Activated T-helper 2 cell treated with anti-CD3 and anti-CD28 coated beads, Interferon-gamma antibody, Interleukin-2, Interleukin-4, amounts not matched to agents 10 μg/mL and 5 μg/mL and 100 μg/mL, durations not matched to agents 14 hours and 24 hours and 36 hours (primary cell): ENCODE data around the gene CHST11. TPM values are rescaled to one million over a fixed set of nuclear protein-coding genes. Genes with fewer than 3 reads are reported as not detected.

Experiments
- DNase-seq: peaks from one replicate; pipeline ENCODE4 v3.0.0; 2021; ENCODE audit warnings: low spot score
- H3K27ac Mint-ChIP-seq: one replicate; pipeline ENCODE4 v1.8.0; 2021; ENCODE audit warnings: mixed read lengths
- H3K27me3 Mint-ChIP-seq: one replicate; pipeline ENCODE4 v1.8.0; 2021; ENCODE audit warnings: low read depth, mixed read lengths
- H3K36me3 Mint-ChIP-seq: one replicate; pipeline ENCODE4 v1.8.0; 2021; ENCODE audit warnings: low read depth, mixed read lengths
- H3K4me1 Mint-ChIP-seq: one replicate; pipeline ENCODE4 v1.8.0; 2021; ENCODE audit warnings: low read depth, mixed read lengths
- H3K4me3 Mint-ChIP-seq: one replicate; pipeline ENCODE4 v1.8.0; 2021; ENCODE audit warnings: low read depth, mild to moderate bottlenecking, moderate library complexity, mixed read lengths
- H3K9me3 Mint-ChIP-seq: one replicate; pipeline ENCODE4 v1.8.0; 2021; ENCODE audit warnings: mixed read lengths
- intact Hi-C: fragments of 100-400 bp; cut with micrococcal nuclease; formaldehyde crosslinking; loops from one replicate; pipeline ENCODE4 v1.15.1; 2023
- total RNA-seq: library from RNA; stranded (reverse); gene quantifications from 2 replicates; pipeline ENCODE4 v1.2.3, GENCODE V29; 2022

The CHST11 gene
- total RNA-seq, 1 donor from 2014 or later, result 50.6 TPM

DNA sequence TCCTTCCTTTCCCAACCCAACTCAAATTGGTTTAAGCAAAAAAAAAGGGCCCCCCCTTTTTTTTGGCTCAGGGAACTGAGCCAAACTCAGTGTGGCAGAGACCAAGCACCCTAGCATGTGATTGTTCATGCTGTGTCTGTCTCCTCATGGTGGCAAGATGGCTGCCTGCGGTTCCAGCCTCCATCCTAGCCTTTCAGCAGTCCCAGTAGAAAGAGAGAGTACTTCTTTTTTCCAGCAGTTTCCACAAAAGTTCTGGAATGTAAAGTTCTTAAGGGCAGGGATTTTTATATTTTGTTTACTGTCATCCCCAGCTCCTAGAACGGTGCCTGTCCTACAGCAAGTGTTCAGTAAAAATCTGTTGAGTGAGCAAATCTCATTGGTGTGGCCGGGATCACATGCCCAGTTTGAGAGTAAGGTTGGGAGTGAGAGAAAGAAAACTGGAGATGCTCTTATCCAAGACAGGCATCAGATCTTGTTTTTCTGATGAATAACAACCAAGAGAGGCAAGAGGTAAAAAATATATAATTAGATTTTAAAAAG is 22.4 kb downstream of the CHST11 start:
- intact Hi-C loops, result loop anchor here (2.0 to 10.0 kb wide), 4 partner anchors 16 to 456 kb away; no protein-coding TSS in a partner anchor
- Mint-ChIP-seq H3K9me3 (no peaks in the 10 kb centered on the region), H3K36me3 (peaks cover 55% of the 10 kb centered on the region)

GRCh38 chr12:104480012-104480411 is 23.3 kb downstream of the CHST11 start:
- Mint-ChIP-seq H3K4me1 (peaks cover 80% of the 10 kb centered on the region), H3K9me3 (no peaks in the 10 kb centered on the region), H3K4me3 (no peak overlapping the region), H3K27ac (peak overlapping the region; percentile 19), H3K27me3 (no peaks in the 10 kb centered on the region), H3K36me3 (peaks cover 60% of the 10 kb centered on the region)
- intact Hi-C loops, result no loop called here
- DNase-seq, result no peak

More for the DNA sequence above, 22.4 kb downstream of the CHST11 start:
- DNase-seq, result no peak
- peak overlapping the region; percentile 83 for H3K4me3 Mint-ChIP-seq
- H3K27ac Mint-ChIP-seq, result peak overlapping the region; percentile 96
- H3K4me1 Mint-ChIP-seq, result peaks cover 80% of the 10 kb centered on the region
- no peaks in the 10 kb centered on the region for H3K27me3 Mint-ChIP-seq

GRCh38 chr12:104480826-104481440 is 24.2 kb downstream of the CHST11 start:
- Mint-ChIP-seq H3K9me3 (no peaks in the 10 kb centered on the region), H3K4me3 (no peak overlapping the region), H3K36me3 (peaks cover 61% of the 10 kb centered on the region), H3K27ac (no peak overlapping the region), H3K4me1 (peaks cover 85% of the 10 kb centered on the region), H3K27me3 (no peaks in the 10 kb centered on the region)
- DNase-seq, result no peak
- intact Hi-C loops, result no loop called here

- Mint-ChIP-seq H3K4me3 (peak overlapping the region; percentile 45), H3K27me3 (no peaks in the 10 kb centered on the region), H3K4me1 (peaks cover 89% of the 10 kb centered on the region), H3K27ac (peak overlapping the region; percentile 19), H3K36me3 (peaks cover 67% of the 10 kb centered on the region), H3K9me3 (no peaks in the 10 kb centered on the region)
- DNase-seq, result no peak
- intact Hi-C loops, result no loop called here
These were observed 25.4 kb downstream of the CHST11 start for GRCh38 chr12:104482113-104482512.

DNA sequence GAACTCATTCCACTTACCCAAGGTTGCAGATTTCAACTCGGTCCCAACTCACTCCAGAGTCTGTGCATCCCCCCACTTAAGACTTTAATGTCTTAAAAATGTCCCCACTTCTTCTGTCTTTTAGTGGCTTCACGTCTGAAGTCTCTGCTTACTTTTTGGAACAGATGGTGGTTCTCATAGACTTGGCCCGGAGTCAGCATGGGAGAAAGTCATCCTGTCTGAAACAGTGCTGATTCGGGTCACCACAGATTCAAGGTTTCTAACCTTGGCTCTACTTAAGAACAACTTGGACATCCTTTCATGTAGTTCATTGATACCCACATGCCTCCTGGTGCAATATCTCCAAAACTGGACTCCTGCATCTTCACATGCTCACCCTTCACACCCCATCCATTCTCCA is 26.0 kb downstream of the CHST11 start:
- H3K36me3 Mint-ChIP-seq, result peaks cover 67% of the 10 kb centered on the region
- no peak overlapping the region for H3K27ac Mint-ChIP-seq
- intact Hi-C loops, result no loop called here
- H3K9me3 Mint-ChIP-seq, result no peaks in the 10 kb centered on the region
- no peak for DNase-seq
- H3K27me3 Mint-ChIP-seq, result no peaks in the 10 kb centered on the region
- peaks cover 88% of the 10 kb centered on the region for H3K4me1 Mint-ChIP-seq
- no peak overlapping the region for H3K4me3 Mint-ChIP-seq

GRCh38 chr12:104484079-104484478 is 27.3 kb downstream of the CHST11 start:
- intact Hi-C loops, result no loop called here
- H3K9me3 Mint-ChIP-seq, result no peaks in the 10 kb centered on the region

DNA sequence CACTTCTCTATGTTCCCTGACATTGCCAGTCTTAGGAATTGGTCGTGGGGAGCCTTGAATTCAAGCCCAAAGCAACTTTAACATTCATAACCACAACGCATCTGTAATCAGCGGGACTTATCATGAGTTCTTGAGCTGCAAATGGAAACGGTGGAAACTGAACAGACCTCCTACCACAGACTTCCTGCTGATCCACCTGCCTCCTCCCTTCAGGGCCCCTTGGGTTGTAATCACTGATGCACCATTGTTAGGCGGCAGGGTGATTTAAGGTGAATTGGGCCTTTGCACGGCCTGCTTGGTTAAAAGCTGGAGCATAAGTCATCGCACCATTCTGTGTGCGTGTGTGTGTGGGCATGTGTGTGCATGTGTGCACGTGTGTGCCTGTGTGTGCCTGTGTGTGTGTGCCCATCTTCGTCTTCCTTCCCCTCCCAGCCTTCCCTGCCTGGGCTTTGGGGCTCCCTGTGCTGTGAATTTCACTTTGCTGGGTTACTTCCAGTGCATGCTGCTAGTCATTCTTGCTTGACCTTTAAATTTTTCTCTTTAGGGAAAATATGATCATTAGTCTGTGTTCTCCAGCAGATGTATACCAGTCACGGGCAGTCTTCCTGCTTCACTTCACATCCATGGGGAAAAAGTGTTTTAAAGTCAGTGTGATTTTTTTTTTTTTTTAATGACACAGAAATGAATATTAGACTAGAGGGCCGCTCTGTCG is 29.1 kb downstream of the CHST11 start:
- no peaks in the 10 kb centered on the region for H3K9me3 Mint-ChIP-seq
- H3K27me3 Mint-ChIP-seq, result no peaks in the 10 kb centered on the region
- H3K36me3 Mint-ChIP-seq, result peaks cover 63% of the 10 kb centered on the region
- peaks cover 85% of the 10 kb centered on the region for H3K4me1 Mint-ChIP-seq
- peak overlapping the region; percentile 82 for H3K27ac Mint-ChIP-seq
- peak; percentile 58 for DNase-seq
- intact Hi-C loops, result loop anchor here (1.0 kb wide), 1 partner anchor 27 kb away; no protein-coding TSS in a partner anchor
- H3K4me3 Mint-ChIP-seq, result peak overlapping the region; percentile 30

More at GRCh38 chr12:104484079-104484478, 27.3 kb downstream of the CHST11 start:
- H3K27me3 Mint-ChIP-seq, result no peaks in the 10 kb centered on the region
- H3K4me1 Mint-ChIP-seq, result peaks cover 85% of the 10 kb centered on the region
- peak overlapping the region; percentile 34 for H3K27ac Mint-ChIP-seq
- H3K36me3 Mint-ChIP-seq, result peaks cover 71% of the 10 kb centered on the region
- DNase-seq, result no peak
- no peak overlapping the region for H3K4me3 Mint-ChIP-seq

DNA sequence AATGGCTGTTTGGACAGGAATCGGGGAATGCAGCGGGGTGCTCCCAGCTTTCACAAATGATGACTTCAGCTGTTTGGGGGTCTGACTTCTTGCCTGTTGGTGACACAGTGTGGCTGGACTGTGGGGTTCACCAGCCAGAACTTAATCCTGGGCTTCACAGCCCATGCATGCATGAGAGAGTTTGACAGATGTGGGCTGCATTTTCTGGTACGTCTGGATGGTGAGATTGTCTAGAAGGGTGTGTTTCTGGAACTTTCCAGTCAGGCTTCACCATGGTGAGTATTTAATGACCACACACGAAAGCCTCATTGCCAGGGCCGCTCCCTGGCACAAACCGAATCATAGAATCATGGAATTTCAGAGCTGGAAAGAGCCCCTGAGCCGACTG is 29.6 kb downstream of the CHST11 start:
- no peak overlapping the region for H3K4me3 Mint-ChIP-seq
- intact Hi-C loops, result no loop called here
- peak overlapping the region; percentile 82 for H3K27ac Mint-ChIP-seq
- peaks cover 85% of the 10 kb centered on the region for H3K4me1 Mint-ChIP-seq
- no peak for DNase-seq
- no peaks in the 10 kb centered on the region for H3K27me3 Mint-ChIP-seq
- peaks cover 60% of the 10 kb centered on the region for H3K36me3 Mint-ChIP-seq
- H3K9me3 Mint-ChIP-seq, result no peaks in the 10 kb centered on the region

GRCh38 chr12:104486943-104487819 is 30.4 kb downstream of the CHST11 start:
- no peaks in the 10 kb centered on the region for H3K9me3 Mint-ChIP-seq
- peak overlapping the region; percentile 20 for H3K27ac Mint-ChIP-seq
- H3K36me3 Mint-ChIP-seq, result peaks cover 54% of the 10 kb centered on the region
- H3K27me3 Mint-ChIP-seq, result no peaks in the 10 kb centered on the region
- no peak for DNase-seq
- intact Hi-C loops, result no loop called here
- no peak overlapping the region for H3K4me3 Mint-ChIP-seq
- peaks cover 84% of the 10 kb centered on the region for H3K4me1 Mint-ChIP-seq

- Mint-ChIP-seq H3K4me1 (peaks cover 84% of the 10 kb centered on the region), H3K36me3 (peaks cover 48% of the 10 kb centered on the region)
These were observed 31.6 kb downstream of the CHST11 start for GRCh38 chr12:104488374-104488773.

DNA sequence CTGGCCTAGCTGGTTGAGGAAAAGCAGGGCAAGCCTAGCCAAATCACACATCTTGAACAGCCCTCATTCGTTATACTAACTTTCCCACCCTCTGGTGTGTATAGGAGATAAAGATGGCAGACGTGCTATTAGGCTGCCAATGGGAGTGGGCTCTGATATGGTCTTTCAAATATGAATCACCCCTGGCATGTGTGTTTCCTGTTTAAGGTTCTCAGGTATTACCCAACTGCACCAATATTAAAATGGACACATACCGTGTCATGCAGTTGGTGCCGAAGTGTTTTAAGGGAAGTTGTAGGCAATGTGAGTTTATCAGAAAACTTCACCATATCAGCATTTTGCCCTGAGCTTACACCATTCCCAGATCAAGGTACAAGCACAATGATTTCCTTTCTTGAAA is 33.4 kb downstream of the CHST11 start:
- Mint-ChIP-seq H3K9me3 (no peaks in the 10 kb centered on the region), H3K27ac (peak overlapping the region; percentile 63), H3K4me1 (peaks cover 79% of the 10 kb centered on the region), H3K27me3 (no peaks in the 10 kb centered on the region), H3K4me3 (no peak overlapping the region), H3K36me3 (peaks cover 42% of the 10 kb centered on the region)
- no peak for DNase-seq
- intact Hi-C loops, result loop anchor here (10.0 kb wide), 1 partner anchor 565 kb away; no protein-coding TSS in a partner anchor

More at GRCh38 chr12:104488374-104488773, 31.6 kb downstream of the CHST11 start:
- no peaks in the 10 kb centered on the region for H3K27me3 Mint-ChIP-seq
- no peak for DNase-seq
- H3K9me3 Mint-ChIP-seq, result no peaks in the 10 kb centered on the region
- H3K4me3 Mint-ChIP-seq, result no peak overlapping the region
- intact Hi-C loops, result no loop called here
- no peak overlapping the region for H3K27ac Mint-ChIP-seq

DNA sequence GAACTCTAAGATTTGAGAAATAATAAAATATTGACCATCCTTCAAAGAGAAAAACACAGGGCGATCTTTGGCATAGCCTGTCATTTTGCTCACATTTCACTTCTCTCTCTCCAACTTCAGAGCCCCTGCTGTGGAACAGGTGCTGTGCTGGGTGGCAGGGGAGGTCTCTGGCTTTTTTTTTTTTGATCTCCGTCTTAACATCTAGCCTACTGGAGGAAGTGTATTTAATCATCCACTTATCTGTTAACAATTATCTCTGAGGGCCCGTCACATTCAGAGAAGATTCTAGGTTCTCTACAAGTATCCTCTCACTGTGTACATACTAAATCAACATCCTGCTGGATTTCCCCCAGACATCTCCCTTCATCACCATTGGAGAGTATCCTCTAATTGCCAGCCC is 34.1 kb downstream of the CHST11 start:
- Mint-ChIP-seq H3K9me3 (no peaks in the 10 kb centered on the region), H3K27ac (peak overlapping the region; percentile 63), H3K27me3 (no peaks in the 10 kb centered on the region), H3K4me1 (peaks cover 76% of the 10 kb centered on the region), H3K4me3 (no peak overlapping the region), H3K36me3 (peaks cover 44% of the 10 kb centered on the region)
- no peak for DNase-seq
- intact Hi-C loops, result loop anchor here (10.0 kb wide), 1 partner anchor 564 kb away; no protein-coding TSS in a partner anchor
